GM23248 (cell line): Measurements from ENCODE around the gene MMEL1. TPM values are rescaled to one million over a fixed set of nuclear protein-coding genes. Genes with fewer than 3 reads are reported as not detected.

Source experiments
- DNase-seq: peaks from one replicate; pipeline ENCODE4 v3.0.0-alpha.2; 2015
- H2AFZ ChIP-seq: fragments of 200-600 bp; sonication (generic); 2 replicates; pipeline ENCODE4 v1.6.1; 2016; ENCODE audit warnings: antibody characterized with exemption
- H3F3A ChIP-seq: fragments of 200-600 bp; sonication (generic); 2 replicates; pipeline ENCODE4 v1.6.1; 2016; ENCODE audit warnings: mild to moderate bottlenecking, antibody characterized with exemption, mixed run types; ENCODE audit not compliant: insufficient read depth
- H3K27ac ChIP-seq: fragments of 200-600 bp; sonication (generic); 2 replicates; pipeline ENCODE4 v1.5.1; 2016; ENCODE audit warnings: mild to moderate bottlenecking
- H3K27me3 ChIP-seq: fragments of 200-600 bp; sonication (generic); replicated peaks from 2 replicates; pipeline ENCODE4 v1.6.1; 2016; ENCODE audit warnings: mild to moderate bottlenecking; ENCODE audit not compliant: insufficient read depth
- H3K36me3 ChIP-seq: fragments of 200-600 bp; sonication (generic); 2 replicates; pipeline ENCODE4 v1.6.1; 2016; ENCODE audit warnings: low read depth, mild to moderate bottlenecking
- H3K4me1 ChIP-seq: fragments of 200-600 bp; sonication (generic); 2 replicates; pipeline ENCODE4 v1.6.1; 2016; ENCODE audit warnings: mild to moderate bottlenecking; ENCODE audit not compliant: insufficient read depth
- H3K4me2 ChIP-seq: fragments of 200-600 bp; sonication (generic); one replicate; pipeline ENCODE4 v1.6.1; 2016; ENCODE audit warnings: mild to moderate bottlenecking; ENCODE audit not compliant: unreplicated experiment
- H3K4me3 ChIP-seq: fragments of 200-600 bp; sonication (generic); 2 replicates; pipeline ENCODE4 v1.5.1; 2016; ENCODE audit warnings: mild to moderate bottlenecking
- H3K79me2 ChIP-seq: fragments of 200-600 bp; sonication (generic); 2 replicates; pipeline ENCODE4 v1.6.1; 2016; ENCODE audit warnings: mild to moderate bottlenecking; ENCODE audit not compliant: insufficient read depth
- H3K9ac ChIP-seq: fragments of 200-600 bp; sonication (generic); 2 replicates; pipeline ENCODE4 v1.6.1; 2016; ENCODE audit warnings: mild to moderate bottlenecking
- H3K9me2 ChIP-seq: fragments of 200-600 bp; sonication (generic); 2 replicates; pipeline ENCODE4 v1.6.1; 2016; ENCODE audit warnings: mixed run types, mild to moderate bottlenecking, moderate library complexity; ENCODE audit not compliant: insufficient read depth
- H3K9me3 ChIP-seq: fragments of 200-600 bp; sonication (generic); one replicate; pipeline ENCODE4 v1.6.1; 2017; ENCODE audit warnings: low read depth
- H4K20me1 ChIP-seq: fragments of 200-600 bp; sonication (generic); 2 replicates; pipeline ENCODE4 v1.6.0; 2016; ENCODE audit not compliant: insufficient read depth
- EZH2 ChIP-seq: fragments of 200-600 bp; sonication (generic); IDR thresholded peaks from 2 replicates; pipeline ENCODE4 v1.6.1; 2018; ENCODE audit warnings: antibody characterized with exemption, mild to moderate bottlenecking; ENCODE audit not compliant: insufficient read depth, poor library complexity, severe bottlenecking
- EZH2phosphoT487 ChIP-seq: fragments of 200-600 bp; sonication (generic); IDR thresholded peaks from 2 replicates; pipeline ENCODE4 v1.6.1; 2018; ENCODE audit warnings: antibody characterized with exemption, moderate library complexity, mild to moderate bottlenecking, low read depth; ENCODE audit not compliant: insufficient read depth
- WGBS, 2 experiments: methylation state at CpG; one replicate each; pipeline ENCODE4 v1.1.6; 2015 to 2017; ENCODE audit warnings: low lambda C conversion rate in 2 of 2, low coverage in 1 of 2; ENCODE audit errors: missing lambda C conversion rate in 2 of 2; 5-methylcytosine and 5-hydroxymethylcytosine counted together
- in situ Hi-C: fragments of 300-500 bp; cut with MboI; formaldehyde crosslinking; loops from 2 replicates; pipeline ENCODE4 v1.15.0; 2020
- polyA plus RNA-seq: library from polyadenylated mRNA; unstranded; fragments of >200 nt; fragmentation: Nextera tagmentation; extraction: Ambion mirVana; gene quantifications from 2 replicates; pipeline ENCODE4 v1.2.1, GENCODE V29; 2016
- total RNA-seq: library from RNA; depleted of rRNA; stranded (reverse); fragments of >200 nt; shearing (Covaris generic); gene quantifications from 2 replicates; pipeline ENCODE4 v1.2.3, GENCODE V29; 2014

Gene MMEL1
- total and polyA plus RNA-seq, 2 experiments from 2014 or later, result not detected

DNA sequence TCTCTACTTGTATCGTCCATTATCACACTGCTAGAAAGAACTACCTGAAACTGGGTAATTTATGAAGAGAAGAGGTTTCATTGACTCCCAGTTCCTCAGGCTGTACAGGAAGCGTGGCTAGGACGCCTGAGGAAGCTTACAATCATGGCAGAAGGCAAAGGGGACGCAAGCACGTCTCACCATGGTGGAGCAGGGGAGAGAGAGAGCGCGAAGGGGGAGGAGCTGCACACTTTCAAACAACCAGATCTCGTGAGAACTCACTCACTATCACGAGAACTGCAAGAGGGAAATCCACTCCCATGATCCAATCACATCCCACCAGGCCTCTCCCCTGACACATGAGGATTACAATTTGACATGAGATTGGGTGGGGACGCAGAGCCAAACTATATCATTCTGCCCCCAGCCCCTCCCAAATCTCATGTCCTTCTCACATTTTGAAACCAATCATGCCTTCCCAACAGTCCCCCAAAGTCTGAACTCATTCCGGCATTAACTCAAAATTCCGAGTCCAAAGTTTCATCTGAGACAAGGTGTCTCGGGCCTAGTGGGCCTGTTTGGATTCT, 8.0 kb downstream of the MMEL1 start:
- H3K27me3 ChIP-seq, result peaks cover 20% of the 10 kb centered on the region
- H3K9ac ChIP-seq, result no peak overlapping the region
- H3K79me2 ChIP-seq, result no peaks in the 10 kb centered on the region
- no peak for DNase-seq
- no peak overlapping the region for H3K4me2 ChIP-seq
- H3K9me3 ChIP-seq, result no peaks in the 10 kb centered on the region
- no peak overlapping the region for H2AFZ ChIP-seq
- H3K4me3 ChIP-seq, result no peak overlapping the region
- no peaks in the 10 kb centered on the region for H3K4me1 ChIP-seq
- no peak for TF ChIP-seq EZH2
- TF ChIP-seq EZH2phosphoT487, result no peak
- no peak overlapping the region for H3K27ac ChIP-seq
- in situ Hi-C loops, result no loop called here
- H4K20me1 ChIP-seq, result no peaks in the 10 kb centered on the region
- no peaks in the 10 kb centered on the region for H3F3A ChIP-seq
- WGBS, 2 experiments, result 20 to 27% methylated on average over 13 of the region's 13 CpGs
- no peaks in the 10 kb centered on the region for H3K9me2 ChIP-seq
- no peaks in the 10 kb centered on the region for H3K36me3 ChIP-seq

DNA sequence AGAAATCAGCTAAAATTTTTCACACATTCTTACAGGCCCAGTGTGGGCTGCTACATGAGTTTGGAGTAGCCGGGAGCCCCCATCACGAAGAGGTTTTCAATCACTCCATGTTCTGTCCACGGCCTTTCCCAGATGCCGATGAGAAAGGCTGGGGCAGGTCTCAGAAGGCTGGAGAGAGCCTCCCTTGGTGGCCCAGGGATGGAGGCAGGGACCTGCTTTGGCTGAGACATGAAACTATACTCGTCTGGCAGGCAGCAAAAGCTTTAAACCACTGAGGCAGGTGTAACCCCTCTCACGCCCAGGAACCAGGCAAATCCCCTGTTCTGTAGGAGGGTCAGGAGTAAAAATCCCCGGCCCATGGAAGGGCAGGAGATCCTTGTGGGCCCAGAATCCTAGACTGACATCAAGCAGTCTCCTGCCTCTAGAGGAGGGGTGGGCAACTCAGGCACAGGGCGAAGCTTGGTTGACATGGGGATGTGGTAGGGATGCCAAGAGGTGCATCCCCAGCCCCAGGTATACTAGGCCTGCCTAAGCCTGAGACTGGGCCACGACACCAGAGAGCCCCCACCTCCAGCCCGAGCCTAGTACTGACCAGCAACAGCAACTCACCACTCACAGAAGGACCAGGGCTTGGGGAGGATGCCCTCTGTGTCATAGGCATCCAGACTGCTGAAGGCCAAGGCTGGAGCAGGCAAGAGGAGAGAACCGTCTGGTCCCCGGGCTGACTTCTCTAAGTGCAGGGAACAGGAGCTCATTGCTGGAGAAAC, 9.1 kb downstream of the MMEL1 start:
- Histone ChIP-seq H3K27me3 (peaks cover 23% of the 10 kb centered on the region), H3K27ac (no peak overlapping the region), H3K4me3 (no peak overlapping the region), H3K79me2 (no peaks in the 10 kb centered on the region), H4K20me1 (no peaks in the 10 kb centered on the region), H3K9ac (no peak overlapping the region), H3K9me3 (no peaks in the 10 kb centered on the region), H3F3A (no peaks in the 10 kb centered on the region), H3K36me3 (no peaks in the 10 kb centered on the region), H3K4me2 (no peak overlapping the region), H3K9me2 (no peaks in the 10 kb centered on the region), H2AFZ (no peak overlapping the region), H3K4me1 (no peaks in the 10 kb centered on the region)
- 32 to 36% methylated on average over 12 of the region's 12 CpGs for WGBS, 2 experiments
- TF ChIP-seq EZH2phosphoT487, result no peak
- in situ Hi-C loops, result no loop called here
- no peak for DNase-seq

- WGBS, 2 experiments, result 0 to 7% methylated on average over 1 of the region's 1 CpG
- Histone ChIP-seq H3K4me3 (no peak overlapping the region), H3K9me2 (no peaks in the 10 kb centered on the region), H3F3A (no peaks in the 10 kb centered on the region), H3K4me2 (no peak overlapping the region), H2AFZ (no peak overlapping the region), H4K20me1 (no peaks in the 10 kb centered on the region), H3K9me3 (no peaks in the 10 kb centered on the region), H3K9ac (no peak overlapping the region), H3K27me3 (peaks cover 11% of the 10 kb centered on the region; the same call in 1 of the 2 replicates), H3K36me3 (no peaks in the 10 kb centered on the region), H3K27ac (no peak overlapping the region), H3K4me1 (no peaks in the 10 kb centered on the region), H3K79me2 (no peaks in the 10 kb centered on the region)
- TF ChIP-seq EZH2 (no peak), EZH2phosphoT487 (no peak)
- in situ Hi-C loops, result no loop called here
- DNase-seq, result no peak
These were observed 14.8 kb downstream of the MMEL1 start for GRCh38 chr1:2617971-2618470.

GRCh38 chr1:2614145-2614544, 18.7 kb downstream of the MMEL1 start:
- Histone ChIP-seq H2AFZ (no peak overlapping the region), H4K20me1 (no peaks in the 10 kb centered on the region), H3K4me1 (no peaks in the 10 kb centered on the region), H3F3A (no peaks in the 10 kb centered on the region), H3K27me3 (peaks cover 6% of the 10 kb centered on the region; the same call in 1 of the 2 replicates), H3K79me2 (no peaks in the 10 kb centered on the region), H3K36me3 (no peaks in the 10 kb centered on the region), H3K9me3 (no peaks in the 10 kb centered on the region), H3K4me3 (no peak overlapping the region), H3K4me2 (no peak overlapping the region), H3K9ac (no peak overlapping the region), H3K9me2 (no peaks in the 10 kb centered on the region), H3K27ac (no peak overlapping the region)
- TF ChIP-seq EZH2 (no peak), EZH2phosphoT487 (no peak)
- in situ Hi-C loops, result no loop called here
- no peak for DNase-seq
- WGBS, 2 experiments, result 28 to 33% methylated on average over 2 of the region's 2 CpGs
